Thyroid gland (tissue), 4 donors: Measurements from ENCODE around the gene POLR3GL. TPM values are rescaled to one million over a fixed set of nuclear protein-coding genes. Genes with fewer than 3 reads are reported as not detected.

Source experiments
- DNase-seq, 2 donors: peaks; one replicate each; pipeline ENCODE4 v3.0.0-alpha.2; 2019
- H3K27ac ChIP-seq, 3 donors: fragments of 200-600 bp; sonication (generic); 1 replicate in 2 of 3; 2 replicates in 1 of 3; pipeline ENCODE4 v1.5.1; 2016 to 2019; ENCODE audit warnings: mild to moderate bottlenecking in 1 of 3, moderate library complexity in 1 of 3
- H3K27me3 ChIP-seq: fragments of 200-600 bp; sonication (generic); one replicate; pipeline ENCODE4 v1.5.1; 2019
- H3K36me3 ChIP-seq, 2 donors: fragments of 200-600 bp; sonication (generic); one replicate each; pipeline ENCODE4 v1.5.1; 2016 to 2019
- H3K4me1 ChIP-seq, 2 donors: fragments of 200-600 bp; sonication (generic); one replicate each; pipeline ENCODE4 v1.5.1; 2017 to 2019
- H3K4me3 ChIP-seq, 3 donors: fragments of 200-600 bp; sonication (generic); replicated peaks in 1 of 3; 1 replicate in 2 of 3; 2 replicates in 1 of 3; pipeline ENCODE4 v1.5.1; 2016; ENCODE audit warnings: mild to moderate bottlenecking in 1 of 3
- H3K9me3 ChIP-seq: fragments of 200-600 bp; sonication (generic); one replicate; pipeline ENCODE4 v1.5.1; 2017
- POLR2A ChIP-seq, 2 donors: fragments of 450-650 bp; IDR thresholded peaks; one replicate each; pipeline ENCODE4 v1.6.1; 2017; ENCODE audit warnings: antibody characterized with exemption in 2 of 2, mild to moderate bottlenecking in 2 of 2, moderate library complexity in 1 of 2
- WGBS, 2 donors: methylation state at CpG; one replicate each; pipeline ENCODE4 v1.1.5; 2017; 5-methylcytosine and 5-hydroxymethylcytosine counted together
- intact Hi-C: fragments of 100-400 bp; cut with DNase I; formaldehyde crosslinking; loops from one replicate; pipeline ENCODE4 v1.15.1; 2023
- total RNA-seq, 4 donors: library from RNA; depleted of rRNA; stranded (reverse); fragments of >200 nt; gene quantifications; one replicate each; pipeline ENCODE4 v1.2.3, GENCODE V29; 2016
- TF ChIP-seq, protein P1 (sequence below), 6 experiments: fragments of 200-600 bp in 3 of 6; fragments of 450-650 bp in 3 of 6; sonication (generic) in 3 of 6; IDR thresholded peaks; one replicate each; pipeline ENCODE4 v1.5.1; 2016 to 2019; ENCODE audit warnings: antibody characterized with exemption in 6 of 6, mild to moderate bottlenecking in 2 of 6, inconsistent platforms in 1 of 6, moderate library complexity in 1 of 6

POLR3GL gene
- total RNA-seq, 4 donors from 2014 or later, result 12.5 to 36.4 (median 22.7) TPM

DNA sequence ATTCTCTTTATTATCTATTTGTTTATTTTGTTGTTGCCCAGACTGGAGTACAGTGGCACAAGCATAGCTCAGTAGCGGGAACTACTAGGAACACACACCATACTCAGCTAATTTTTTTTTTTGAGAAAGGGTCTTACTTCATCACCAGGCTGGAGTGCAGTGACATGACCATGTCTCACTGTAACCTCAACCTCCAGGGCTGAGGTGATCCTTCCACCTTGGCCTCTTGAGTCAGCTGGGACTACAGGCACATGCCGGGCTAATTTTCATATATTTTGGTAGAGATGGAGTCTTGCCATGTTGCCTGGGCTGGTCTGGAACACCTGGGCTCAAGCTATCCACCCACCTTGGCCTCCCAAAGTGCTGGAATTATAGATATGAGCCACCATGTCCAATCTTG is 37.2 kb downstream of the POLR3GL start:
- Histone ChIP-seq H3K4me1 (peaks cover 34 to 51% of the 10 kb centered on the region in 2 donors), H3K27me3 (no peaks in the 10 kb centered on the region), H3K4me3 (no peak overlapping the region), H3K27ac (peak overlapping the region; percentile 56 to 73 (median 72)), H3K36me3 (no peaks in the 10 kb centered on the region), H3K9me3 (no peaks in the 10 kb centered on the region)
- no peak for TF ChIP-seq POLR2A (IDR thresholded peaks at IDR 0.05)
- TF ChIP-seq, protein P1, sequence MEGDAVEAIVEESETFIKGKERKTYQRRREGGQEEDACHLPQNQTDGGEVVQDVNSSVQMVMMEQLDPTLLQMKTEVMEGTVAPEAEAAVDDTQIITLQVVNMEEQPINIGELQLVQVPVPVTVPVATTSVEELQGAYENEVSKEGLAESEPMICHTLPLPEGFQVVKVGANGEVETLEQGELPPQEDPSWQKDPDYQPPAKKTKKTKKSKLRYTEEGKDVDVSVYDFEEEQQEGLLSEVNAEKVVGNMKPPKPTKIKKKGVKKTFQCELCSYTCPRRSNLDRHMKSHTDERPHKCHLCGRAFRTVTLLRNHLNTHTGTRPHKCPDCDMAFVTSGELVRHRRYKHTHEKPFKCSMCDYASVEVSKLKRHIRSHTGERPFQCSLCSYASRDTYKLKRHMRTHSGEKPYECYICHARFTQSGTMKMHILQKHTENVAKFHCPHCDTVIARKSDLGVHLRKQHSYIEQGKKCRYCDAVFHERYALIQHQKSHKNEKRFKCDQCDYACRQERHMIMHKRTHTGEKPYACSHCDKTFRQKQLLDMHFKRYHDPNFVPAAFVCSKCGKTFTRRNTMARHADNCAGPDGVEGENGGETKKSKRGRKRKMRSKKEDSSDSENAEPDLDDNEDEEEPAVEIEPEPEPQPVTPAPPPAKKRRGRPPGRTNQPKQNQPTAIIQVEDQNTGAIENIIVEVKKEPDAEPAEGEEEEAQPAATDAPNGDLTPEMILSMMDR (IDR thresholded peaks at IDR 0.05), result no peak
- 92 to 98% methylated on average over 2 of the region's 2 CpGs for WGBS, 2 donors
- no peak for DNase-seq
- intact Hi-C loops, result no loop called here

DNA sequence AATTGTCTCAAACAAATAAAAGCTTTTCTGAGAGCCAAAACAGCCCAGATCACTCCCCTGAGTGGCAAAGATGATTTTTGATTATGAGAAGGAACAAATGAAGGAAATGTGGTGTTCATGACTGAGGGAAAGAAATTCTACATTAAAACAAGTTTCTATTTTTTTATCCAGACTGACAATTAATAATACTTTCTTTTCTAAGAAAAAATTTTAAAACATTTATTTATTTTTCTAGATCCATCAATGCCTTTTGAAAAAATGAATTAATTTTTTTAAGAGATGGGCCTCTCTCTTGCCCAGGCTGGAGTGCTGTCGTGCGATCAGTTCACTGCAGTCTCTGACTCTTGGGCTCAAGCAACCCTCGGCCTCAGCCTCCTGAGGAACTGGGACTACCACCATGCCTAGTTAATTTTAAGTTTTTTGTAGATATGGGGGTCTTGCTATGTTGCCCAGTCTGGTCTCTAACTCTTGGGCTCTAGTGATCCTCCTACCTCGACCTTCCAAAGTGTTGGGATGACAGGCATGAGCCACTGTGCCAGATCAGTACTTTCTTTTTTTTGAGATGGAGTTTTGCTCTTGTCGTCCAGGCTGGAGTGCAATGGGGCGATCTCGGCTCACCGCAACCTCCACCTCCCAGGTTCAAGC is 43.1 kb downstream of the POLR3GL start:
- H3K9me3 ChIP-seq, result no peaks in the 10 kb centered on the region
- DNase-seq, result no peak
- H3K4me3 ChIP-seq, result no peak overlapping the region
- H3K27ac ChIP-seq, result peak overlapping the region; percentile 47 to 84 (median 81)
- WGBS, 2 donors, result 89 to 90% methylated on average over 8 of the region's 8 CpGs
- no peaks in the 10 kb centered on the region for H3K36me3 ChIP-seq
- H3K27me3 ChIP-seq, result no peaks in the 10 kb centered on the region
- intact Hi-C loops, result no loop called here
- peaks cover 12 to 47% of the 10 kb centered on the region in 2 donors for H3K4me1 ChIP-seq
- no peak for TF ChIP-seq POLR2A (IDR thresholded peaks at IDR 0.05)
- TF ChIP-seq, protein P1 (IDR thresholded peaks at IDR 0.05), result peak in 1 of 6 experiments; percentile 1

DNA sequence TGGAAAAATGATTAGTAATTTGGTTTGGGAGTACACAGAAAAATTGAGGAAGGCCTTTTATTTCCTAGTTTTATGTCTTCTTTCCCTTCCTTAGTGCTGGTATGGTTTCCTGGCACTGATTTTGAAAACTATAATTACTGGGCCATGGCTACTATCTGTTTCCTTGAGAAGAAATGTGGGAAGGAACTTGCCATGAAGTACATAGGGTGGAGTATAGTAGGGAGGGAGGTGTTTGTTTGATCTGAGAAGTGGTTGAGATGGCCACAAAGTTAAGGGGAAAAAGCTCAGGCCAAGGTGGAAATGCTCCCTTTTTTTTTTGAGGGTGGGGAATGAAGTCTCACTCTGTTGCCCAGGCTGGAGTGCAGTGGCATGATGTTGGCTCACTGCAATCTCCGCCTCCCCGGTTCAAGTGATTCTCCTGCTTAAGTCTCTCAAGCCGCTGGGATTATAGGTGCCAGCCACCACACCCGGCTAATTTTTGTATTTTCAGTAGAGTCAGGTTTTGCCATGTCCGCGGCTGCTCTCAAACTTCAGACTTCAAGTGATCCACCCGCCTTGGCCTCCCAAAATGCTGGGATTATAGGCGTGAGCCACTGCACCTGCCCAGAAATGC is 45.7 kb downstream of the POLR3GL start:
- Histone ChIP-seq H3K27ac (peak overlapping the region; percentile 62 to 96 (median 64)), H3K9me3 (no peaks in the 10 kb centered on the region), H3K4me3 (no peak overlapping the region), H3K36me3 (no peaks in the 10 kb centered on the region), H3K4me1 (peaks cover 15 to 42% of the 10 kb centered on the region in 2 donors), H3K27me3 (no peaks in the 10 kb centered on the region)
- intact Hi-C loops, result loop anchor here (5.0 to 10.0 kb wide), 2 partner anchors 45 to 118 kb away; partner anchors contain the start of genes ANKRD34A and POLR3GL
- TF ChIP-seq POLR2A (IDR thresholded peaks at IDR 0.05), result peak in 1 of 2 donors; percentile 24
- TF ChIP-seq, protein P1 (IDR thresholded peaks at IDR 0.05), result no peak
- DNase-seq, result peak; percentile 86 to 90
- 42 to 44% methylated on average over 8 of the region's 8 CpGs for WGBS, 2 donors

DNA sequence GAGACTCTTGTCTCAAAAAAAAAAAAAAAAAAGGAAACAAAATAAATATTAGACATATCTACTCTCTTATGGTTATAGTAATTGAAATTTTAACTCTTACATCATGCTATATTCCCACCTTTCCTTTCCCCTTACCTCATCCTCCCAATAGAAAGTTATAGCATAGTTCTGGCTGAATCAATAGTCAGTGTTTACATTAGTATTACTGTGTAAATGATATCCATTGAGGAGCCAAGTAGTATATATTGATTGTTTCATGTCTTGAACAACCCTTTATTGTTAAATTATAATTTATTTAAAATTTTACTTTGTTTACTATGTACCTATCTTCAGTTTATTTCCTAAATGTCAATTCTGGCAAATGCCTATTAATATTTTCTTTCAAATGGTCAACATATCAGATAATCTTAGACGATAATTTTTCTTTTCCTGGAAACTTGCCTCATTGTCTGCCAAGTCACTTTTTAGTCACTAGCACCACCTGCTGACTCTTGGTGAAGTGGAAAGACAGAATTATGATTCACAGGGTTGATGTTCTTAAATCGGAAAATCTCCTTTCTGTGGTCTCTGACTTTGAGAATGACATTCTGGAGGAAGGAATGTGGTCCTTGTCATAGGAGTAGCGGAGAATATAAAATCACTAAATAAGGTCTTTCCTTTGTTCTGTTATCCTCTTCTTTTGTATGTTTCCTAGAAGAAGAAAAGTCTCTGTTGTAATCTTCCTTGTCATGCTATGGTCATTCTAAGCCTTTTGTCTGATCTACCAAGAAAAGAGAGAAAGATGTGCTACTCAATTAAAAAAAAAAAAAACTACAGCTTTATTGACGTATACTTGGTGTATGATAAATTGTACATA is 48.4 kb downstream of the POLR3GL start:
- no peak overlapping the region for H3K27ac ChIP-seq
- peak; percentile 46 to 51 for DNase-seq
- 10 to 13% methylated on average over 4 of the region's 4 CpGs for WGBS, 2 donors

More for the DNA sequence above, 48.4 kb downstream of the POLR3GL start:
- H3K9me3 ChIP-seq, result no peaks in the 10 kb centered on the region
- H3K4me3 ChIP-seq, result no peak overlapping the region
- H3K4me1 ChIP-seq, result peaks cover 15 to 24% of the 10 kb centered on the region in 2 donors
- intact Hi-C loops, result loop anchor here (5.0 to 10.0 kb wide), 2 partner anchors 48 to 121 kb away; partner anchors contain the start of genes ANKRD34A and POLR3GL
- H3K36me3 ChIP-seq, result no peaks in the 10 kb centered on the region
- no peak for TF ChIP-seq POLR2A (IDR thresholded peaks at IDR 0.05)
- TF ChIP-seq, protein P1 (IDR thresholded peaks at IDR 0.05), result peak; percentile 40 to 91 (median 83)
- H3K27me3 ChIP-seq, result no peaks in the 10 kb centered on the region
